H7 (cell line): ENCODE measurements around the gene DCHS1. TPM values are rescaled to one million over a fixed set of nuclear protein-coding genes. Genes with fewer than 3 reads are reported as not detected.

Experiments
- DNase-seq: peaks from one replicate; pipeline ENCODE4 v3.0.0; 2012
- H3K27me3 ChIP-seq: 2 replicates; pipeline ENCODE4 v1.6.0; 2011; ENCODE audit warnings: mild to moderate bottlenecking, low read length; ENCODE audit not compliant: control insufficient read depth, insufficient read depth
- H3K36me3 ChIP-seq: replicated peaks from 2 replicates; pipeline ENCODE4 v1.5.1; 2011; ENCODE audit warnings: low read length; ENCODE audit not compliant: control insufficient read depth, insufficient read depth
- H3K4me3 ChIP-seq: 2 replicates; pipeline ENCODE4 v1.5.1; 2011; ENCODE audit warnings: low read depth, mild to moderate bottlenecking, control low read depth, low read length, moderate library complexity; ENCODE audit not compliant: insufficient read depth
- total RNA-seq: library from RNA; depleted of rRNA; stranded (reverse); fragments of >200 nt; shearing (Covaris generic); gene quantifications from 2 replicates; pipeline ENCODE4 v1.2.3, GENCODE V29; 2014

Gene DCHS1
- total RNA-seq, 1 experiment from 2014 or later, result 15.7 TPM

DNA sequence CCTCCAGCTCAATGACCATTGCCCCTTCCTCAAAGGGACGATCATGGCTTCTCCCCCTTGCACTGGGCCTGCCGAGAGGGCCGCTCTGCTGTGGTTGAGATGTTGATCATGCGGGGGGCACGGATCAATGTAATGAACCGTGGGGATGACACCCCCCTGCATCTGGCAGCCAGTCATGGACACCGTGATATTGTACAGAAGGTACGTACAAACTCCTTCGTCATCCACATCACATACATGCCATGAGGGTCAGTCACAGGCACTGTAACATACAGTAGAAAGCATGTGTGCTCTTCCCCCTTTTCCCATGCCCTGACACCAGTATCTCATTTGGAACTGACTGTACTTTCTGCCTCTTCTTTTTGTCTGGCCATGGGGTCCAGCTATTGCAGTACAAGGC, 47.6 kb downstream of the DCHS1 start:
- Histone ChIP-seq H3K27me3 (no peaks in the 10 kb centered on the region), H3K36me3 (peaks cover 35% of the 10 kb centered on the region), H3K4me3 (no peak overlapping the region)
- DNase-seq, result no peak

GRCh38 chr11:6607190-6607795, 48.3 kb downstream of the DCHS1 start:
- DNase-seq, result no peak
- Histone ChIP-seq H3K4me3 (no peak overlapping the region), H3K36me3 (peaks cover 35% of the 10 kb centered on the region), H3K27me3 (no peaks in the 10 kb centered on the region)

GRCh38 chr11:6606471-6607189, 49.0 kb downstream of the DCHS1 start:
- peak; percentile 93 for DNase-seq
- Histone ChIP-seq H3K36me3 (peaks cover 35% of the 10 kb centered on the region), H3K27me3 (no peaks in the 10 kb centered on the region), H3K4me3 (no peak overlapping the region)

GRCh38 chr11:6604790-6605189, 50.8 kb downstream of the DCHS1 start:
- DNase-seq, result no peak
- peaks cover 34% of the 10 kb centered on the region for H3K36me3 ChIP-seq
- H3K4me3 ChIP-seq, result peak overlapping the region; percentile 95
- H3K27me3 ChIP-seq, result no peaks in the 10 kb centered on the region

DNA sequence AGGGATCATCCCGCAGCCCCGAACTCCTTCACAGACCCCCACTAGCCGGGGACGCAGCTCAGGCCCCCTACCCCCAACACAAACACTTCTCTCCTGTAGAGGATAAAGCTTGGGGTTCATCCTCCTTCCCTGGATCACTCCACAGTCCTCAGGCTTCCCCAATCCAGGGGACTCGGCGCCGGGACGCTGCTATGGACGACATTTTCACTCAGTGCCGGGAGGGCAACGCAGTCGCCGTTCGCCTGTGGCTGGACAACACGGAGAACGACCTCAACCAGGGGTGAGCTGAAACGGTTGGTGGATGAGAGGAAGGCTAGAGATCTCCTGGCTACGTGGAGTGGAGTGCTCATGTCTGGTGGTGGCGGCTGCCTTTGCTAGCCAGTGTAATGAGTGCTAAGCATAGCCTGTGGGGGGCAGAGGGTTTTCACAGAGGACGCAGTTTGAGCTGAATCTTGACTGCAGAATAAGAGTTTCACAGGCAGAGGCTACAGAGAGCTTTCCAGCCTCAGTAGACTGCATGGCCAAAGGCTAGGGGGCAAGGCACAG, 51.5 kb downstream of the DCHS1 start:
- peak; percentile 66 for DNase-seq
- Histone ChIP-seq H3K4me3 (peak overlapping the region; percentile 95), H3K27me3 (no peaks in the 10 kb centered on the region), H3K36me3 (peaks cover 31% of the 10 kb centered on the region)

DNA sequence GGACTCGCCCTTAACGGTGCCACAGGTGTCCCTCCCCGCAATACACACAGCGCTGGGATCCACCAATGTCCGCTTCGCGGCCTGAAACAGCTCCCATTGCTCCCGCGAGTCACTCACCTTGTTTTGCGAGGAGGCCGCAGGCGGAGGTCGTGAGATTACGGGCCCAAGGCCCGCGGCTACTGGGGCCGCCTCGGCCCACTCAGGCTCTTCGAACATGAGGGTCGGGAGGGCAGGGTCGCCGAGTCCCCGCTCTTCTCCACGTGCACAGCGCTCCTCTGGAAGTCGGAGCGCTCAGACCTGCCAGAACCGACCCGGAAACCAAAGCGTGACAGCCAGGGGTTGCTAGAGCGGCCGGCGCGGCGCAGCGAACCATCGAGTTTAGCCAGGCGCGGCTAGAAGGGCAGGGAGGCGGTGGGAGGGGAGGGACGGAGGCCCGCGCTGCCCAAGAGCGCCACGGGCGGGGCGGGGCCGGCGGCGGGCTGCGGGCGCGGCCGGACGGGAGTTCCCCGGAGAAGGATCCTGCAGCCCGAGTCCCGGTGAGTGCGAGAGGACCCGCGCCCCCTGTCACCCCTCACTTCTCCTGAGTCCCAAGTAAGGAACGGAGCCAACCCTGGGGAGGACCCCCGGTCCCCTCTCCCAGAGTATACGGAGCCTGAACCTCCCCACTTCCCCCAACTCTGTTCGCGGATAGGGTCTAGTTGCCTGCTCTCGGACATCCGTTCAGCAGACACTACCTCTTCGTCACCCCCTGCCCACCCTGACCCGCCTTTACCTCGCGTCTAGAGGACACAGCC, 52.1 kb downstream of the DCHS1 start, which contains the start of the genes ILK and RRP8:
ILK (plus strand) TSS at position 488 of the 794 bp plus-strand sequence. CDS start 498 bp downstream, outside the sequence.
RRP8 (minus strand) TSS at position 330 of the 794 bp plus-strand sequence; CDS start at position 216, 114 bp downstream.
- H3K4me3 ChIP-seq, result peak within 1 kb of the TSS; percentile 95
- peaks cover 24% of the 10 kb centered on the region for H3K36me3 ChIP-seq
- peak; percentile 98 for DNase-seq
- H3K27me3 ChIP-seq, result no peaks in the 10 kb centered on the region

GRCh38 chr11:6602096-6602940, 53.3 kb downstream of the DCHS1 start:
- Histone ChIP-seq H3K4me3 (peak overlapping the region; percentile 95), H3K36me3 (peaks cover 15% of the 10 kb centered on the region), H3K27me3 (no peaks in the 10 kb centered on the region)
- no peak for DNase-seq

- peaks cover 15% of the 10 kb centered on the region for H3K36me3 ChIP-seq
- H3K27me3 ChIP-seq, result no peaks in the 10 kb centered on the region
- H3K4me3 ChIP-seq, result no peak overlapping the region
- DNase-seq, result no peak
Measured at GRCh38 chr11:6601041-6601461, 54.6 kb downstream of the DCHS1 start.

DNA sequence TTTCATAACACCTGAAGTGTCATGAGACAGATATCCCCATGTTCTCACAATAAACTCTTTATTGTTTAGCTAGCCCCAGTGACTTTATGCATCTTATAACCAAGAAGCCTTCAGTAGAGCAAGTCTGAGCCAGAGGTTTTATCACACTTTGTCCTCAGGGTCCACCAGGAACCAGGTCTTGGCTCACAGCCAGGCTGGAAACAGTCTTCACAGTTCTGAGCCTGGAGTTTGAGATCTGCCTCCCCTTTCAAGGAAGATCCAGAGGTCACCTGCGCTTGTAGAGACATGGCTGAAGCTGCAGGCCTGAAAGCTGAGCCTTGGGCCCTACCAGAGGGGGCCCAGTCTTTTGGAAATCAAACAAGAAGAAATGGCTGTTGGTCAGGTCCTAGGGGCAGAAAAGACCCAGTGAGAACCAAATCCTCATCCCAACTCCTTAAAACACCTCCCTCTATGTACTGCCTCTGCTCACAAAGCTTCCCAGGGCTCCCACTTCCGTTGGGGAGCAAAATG, 55.7 kb downstream of the DCHS1 start:
- Histone ChIP-seq H3K4me3 (no peak overlapping the region), H3K36me3 (peaks cover 15% of the 10 kb centered on the region), H3K27me3 (no peaks in the 10 kb centered on the region)
- DNase-seq, result no peak

DNA sequence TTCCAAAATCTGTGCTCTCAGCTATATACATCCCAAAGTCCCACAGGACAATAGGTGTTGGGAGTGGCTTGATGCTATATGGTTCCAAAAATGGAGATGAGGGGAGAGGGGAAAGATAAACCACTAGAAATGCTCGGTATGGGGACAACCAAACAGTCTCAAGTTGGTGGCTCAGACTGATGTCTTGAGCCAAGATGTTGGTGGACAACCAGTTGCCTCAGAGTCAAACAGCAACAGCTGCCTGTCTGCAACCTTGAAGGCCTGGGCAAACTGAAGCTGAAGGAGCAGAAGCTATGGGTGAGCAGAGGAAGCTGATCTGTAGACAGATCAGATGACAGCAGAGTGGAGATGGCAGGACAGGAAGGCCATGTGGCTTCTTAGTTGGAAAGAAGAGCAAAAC, 56.2 kb downstream of the DCHS1 start:
- H3K36me3 ChIP-seq, result peaks cover 15% of the 10 kb centered on the region
- H3K4me3 ChIP-seq, result no peak overlapping the region
- DNase-seq, result no peak

DNA sequence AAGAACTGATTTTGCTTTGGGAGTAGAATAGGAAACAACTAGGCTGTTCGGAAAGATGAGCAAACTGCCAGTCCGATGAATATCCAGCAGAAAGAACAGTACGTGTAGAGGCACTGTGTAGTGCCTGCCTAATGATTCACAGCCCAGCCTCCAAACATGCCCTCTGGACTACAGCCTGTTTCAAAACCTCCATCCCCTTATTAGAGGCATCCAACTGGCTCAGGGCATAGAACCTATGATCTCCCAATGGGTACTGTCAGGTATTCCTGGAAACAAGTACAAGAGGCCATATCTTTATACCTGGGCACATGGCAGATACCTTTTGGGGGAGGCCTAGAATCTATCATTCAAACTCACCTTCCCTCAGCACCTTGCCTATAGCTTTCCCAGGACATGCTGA, 57.1 kb downstream of the DCHS1 start:
- peaks cover 15% of the 10 kb centered on the region for H3K36me3 ChIP-seq

More for the DNA sequence above, 56.2 kb downstream of the DCHS1 start:
- H3K27me3 ChIP-seq, result no peaks in the 10 kb centered on the region

DNA sequence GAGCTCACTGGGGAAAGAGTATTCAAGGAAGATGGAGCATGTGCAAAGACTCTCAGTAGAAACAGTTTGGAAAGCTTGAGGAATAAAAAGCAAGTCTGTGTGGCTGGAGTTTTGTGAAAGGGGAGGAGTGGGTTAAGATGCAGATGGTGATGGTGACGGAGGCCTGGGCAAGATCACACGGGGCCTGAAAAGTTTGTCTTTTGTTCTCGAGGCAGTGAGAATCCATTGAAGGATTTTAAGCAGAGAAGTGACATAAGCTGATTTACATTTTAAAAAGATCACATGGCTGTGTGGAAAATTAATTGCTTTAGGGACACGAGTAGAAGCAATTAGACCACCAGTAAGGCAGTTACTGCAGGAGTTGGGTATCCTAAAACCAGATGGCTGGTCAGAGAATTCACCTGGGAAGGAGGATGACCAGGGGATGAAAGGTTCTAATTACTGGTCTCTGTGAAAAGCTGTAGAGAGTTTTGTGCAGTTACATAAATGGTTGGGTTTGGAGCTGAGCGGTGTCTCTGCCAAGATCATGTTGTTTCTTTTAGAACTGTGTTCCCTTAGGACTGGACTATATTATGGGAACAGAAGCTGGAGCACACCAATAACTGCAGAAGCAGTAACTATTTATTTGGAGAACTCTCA, 59.3 kb downstream of the DCHS1 start:
- H3K4me3 ChIP-seq, result no peak overlapping the region
- DNase-seq, result no peak
- H3K27me3 ChIP-seq, result no peaks in the 10 kb centered on the region
- peaks cover 13% of the 10 kb centered on the region for H3K36me3 ChIP-seq

More for the DNA sequence above, 57.1 kb downstream of the DCHS1 start:
- DNase-seq, result no peak
- Histone ChIP-seq H3K4me3 (no peak overlapping the region), H3K27me3 (no peaks in the 10 kb centered on the region)

GRCh38 chr11:6594142-6594768, 61.4 kb downstream of the DCHS1 start:
- H3K27me3 ChIP-seq, result no peaks in the 10 kb centered on the region
- no peak for DNase-seq
- no peak overlapping the region for H3K4me3 ChIP-seq
- H3K36me3 ChIP-seq, result no peaks in the 10 kb centered on the region; the same call in 1 of the 2 replicates
